WERI-Rb-1 (cell line): ENCODE measurements around the gene FSCB.

Experiments used
- DNase-seq: peaks from one replicate; pipeline ENCODE4 v3.0.0-alpha.2; 2020
- H3K27ac ChIP-seq: fragments of 250-450 bp; sonication (Bioruptor Pico); 2 replicates; pipeline ENCODE4 v1.5.1; 2020; ENCODE audit warnings: mild to moderate bottlenecking, moderate library complexity
- H3K27me3 ChIP-seq: fragments of 250-450 bp; sonication (Bioruptor Pico); 2 replicates; pipeline ENCODE4 v1.5.1; 2021; ENCODE audit warnings: mild to moderate bottlenecking, low read depth, moderate library complexity; ENCODE audit not compliant: insufficient read depth, severe bottlenecking
- H3K36me3 ChIP-seq: fragments of 250-450 bp; sonication (Bioruptor Pico); 2 replicates; pipeline ENCODE4 v1.5.1; 2020; ENCODE audit warnings: mild to moderate bottlenecking, moderate library complexity
- H3K4me3 ChIP-seq: 2 replicates; pipeline ENCODE4 v1.5.1; 2011; ENCODE audit warnings: low read depth, mild to moderate bottlenecking, control low read depth, low read length
- H3K9me3 ChIP-seq: fragments of 250-450 bp; sonication (Bioruptor Pico); 2 replicates; pipeline ENCODE4 v1.5.1; 2021; ENCODE audit warnings: mild to moderate bottlenecking, moderate library complexity; ENCODE audit not compliant: severe bottlenecking
- TF ChIP-seq, protein P1 (sequence below): IDR thresholded peaks from 2 replicates; pipeline ENCODE4 v1.5.1; 2011; ENCODE audit warnings: low read depth, mild to moderate bottlenecking, control low read depth, inconsistent platforms, low read length

Gene FSCB

DNA sequence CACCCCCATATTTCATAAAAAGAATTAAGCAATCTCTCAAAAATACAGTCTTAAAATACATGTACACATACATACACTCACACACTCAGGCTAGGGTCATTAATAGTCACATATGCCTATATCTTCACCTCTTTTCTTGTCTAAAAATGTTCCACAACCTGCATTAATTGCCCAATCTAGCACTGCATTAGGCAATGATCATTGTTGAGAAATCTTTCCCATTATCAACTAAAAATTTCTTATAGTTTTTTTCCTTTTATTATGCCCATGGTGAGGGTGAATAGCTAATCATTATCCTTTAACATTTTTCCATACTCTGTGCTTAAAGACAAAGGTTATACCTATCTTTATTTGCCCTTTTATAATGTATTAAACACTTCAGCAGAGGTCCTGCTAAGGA is 38.3 kb downstream of the FSCB start:
- H3K4me3 ChIP-seq = no peak overlapping the region
- peaks cover 4% of the 10 kb centered on the region for H3K27me3 ChIP-seq
- no peak overlapping the region for H3K27ac ChIP-seq
- TF ChIP-seq, protein P1, sequence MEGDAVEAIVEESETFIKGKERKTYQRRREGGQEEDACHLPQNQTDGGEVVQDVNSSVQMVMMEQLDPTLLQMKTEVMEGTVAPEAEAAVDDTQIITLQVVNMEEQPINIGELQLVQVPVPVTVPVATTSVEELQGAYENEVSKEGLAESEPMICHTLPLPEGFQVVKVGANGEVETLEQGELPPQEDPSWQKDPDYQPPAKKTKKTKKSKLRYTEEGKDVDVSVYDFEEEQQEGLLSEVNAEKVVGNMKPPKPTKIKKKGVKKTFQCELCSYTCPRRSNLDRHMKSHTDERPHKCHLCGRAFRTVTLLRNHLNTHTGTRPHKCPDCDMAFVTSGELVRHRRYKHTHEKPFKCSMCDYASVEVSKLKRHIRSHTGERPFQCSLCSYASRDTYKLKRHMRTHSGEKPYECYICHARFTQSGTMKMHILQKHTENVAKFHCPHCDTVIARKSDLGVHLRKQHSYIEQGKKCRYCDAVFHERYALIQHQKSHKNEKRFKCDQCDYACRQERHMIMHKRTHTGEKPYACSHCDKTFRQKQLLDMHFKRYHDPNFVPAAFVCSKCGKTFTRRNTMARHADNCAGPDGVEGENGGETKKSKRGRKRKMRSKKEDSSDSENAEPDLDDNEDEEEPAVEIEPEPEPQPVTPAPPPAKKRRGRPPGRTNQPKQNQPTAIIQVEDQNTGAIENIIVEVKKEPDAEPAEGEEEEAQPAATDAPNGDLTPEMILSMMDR = no peak
- no peaks in the 10 kb centered on the region for H3K36me3 ChIP-seq
- no peaks in the 10 kb centered on the region for H3K9me3 ChIP-seq
- DNase-seq = no peak

DNA sequence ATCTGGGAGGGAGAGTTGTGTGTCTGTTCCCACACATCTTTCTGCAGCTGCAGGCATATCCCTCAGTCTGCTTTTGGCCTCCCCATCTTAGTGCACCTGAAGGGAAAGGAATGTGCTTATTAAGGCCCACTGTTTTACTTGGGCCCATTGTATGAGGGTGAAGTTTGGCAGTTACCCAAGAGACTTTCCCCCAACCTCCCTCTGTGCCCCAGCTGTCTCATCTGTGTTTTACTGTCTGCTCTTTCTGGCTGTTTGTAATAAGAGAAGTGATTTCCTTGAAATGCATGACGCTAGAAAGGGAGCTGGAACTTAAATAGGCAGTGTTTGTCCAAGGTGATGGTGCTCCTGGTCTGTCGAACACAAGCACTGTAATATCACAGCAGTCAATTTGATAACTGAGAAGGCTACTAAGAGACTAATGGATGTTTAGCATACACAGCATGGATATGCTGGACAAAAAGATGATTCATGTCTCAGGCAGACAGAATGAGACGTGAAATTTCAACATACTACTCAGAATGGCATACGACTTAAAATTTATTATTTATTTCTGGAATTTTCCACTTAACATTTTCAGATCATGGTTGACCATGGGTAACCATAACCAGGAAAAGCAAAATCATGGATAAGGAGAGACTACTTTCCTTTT is 43.6 kb downstream of the FSCB start:
- H3K27ac ChIP-seq = no peak overlapping the region
- no peaks in the 10 kb centered on the region for H3K36me3 ChIP-seq
- H3K27me3 ChIP-seq = peaks cover 10% of the 10 kb centered on the region
- H3K9me3 ChIP-seq = no peaks in the 10 kb centered on the region
- no peak overlapping the region for H3K4me3 ChIP-seq
- TF ChIP-seq, protein P1 = no peak
- no peak for DNase-seq

DNA sequence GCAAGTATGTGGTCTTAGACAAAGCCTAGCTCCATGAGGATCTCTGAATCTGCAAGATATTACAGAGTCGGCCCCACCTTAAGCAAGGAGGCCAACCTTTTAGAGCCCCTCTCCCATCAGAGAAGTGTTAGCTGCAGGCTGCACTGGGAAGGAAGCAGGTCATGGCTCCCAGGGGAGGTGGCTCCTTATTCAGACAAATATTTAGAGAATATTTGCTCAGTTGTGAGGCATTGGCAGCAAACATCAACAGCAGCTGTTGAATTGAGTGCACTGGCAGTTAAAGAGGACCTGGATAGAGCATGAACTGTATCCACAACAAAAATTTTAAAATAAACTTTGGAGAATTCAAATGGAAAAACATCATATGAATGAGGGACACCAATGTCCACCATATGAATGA is 44.7 kb downstream of the FSCB start:
- Histone ChIP-seq H3K36me3 (no peaks in the 10 kb centered on the region), H3K27me3 (peaks cover 7% of the 10 kb centered on the region), H3K27ac (no peak overlapping the region), H3K4me3 (no peak overlapping the region), H3K9me3 (no peaks in the 10 kb centered on the region)
- TF ChIP-seq, protein P1 = no peak
- DNase-seq = no peak

DNA sequence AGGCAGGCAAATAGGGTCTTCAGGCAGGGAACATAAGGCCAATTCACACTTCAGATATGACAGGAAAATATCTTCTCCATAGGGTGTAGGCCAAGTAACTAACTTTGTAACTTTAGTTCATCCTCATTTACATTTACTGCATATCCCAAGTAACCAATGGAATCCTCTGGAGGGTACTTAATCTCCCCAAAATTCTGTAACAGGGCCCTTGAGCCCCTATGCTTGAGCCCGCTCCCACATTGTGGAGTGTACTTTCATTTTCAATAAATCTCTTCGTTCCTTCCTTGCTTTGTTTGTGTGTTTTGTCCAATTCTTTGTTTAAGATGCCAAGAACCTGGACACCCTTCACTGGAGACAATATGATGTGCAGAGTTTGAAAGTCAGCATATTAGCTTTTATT is 45.3 kb downstream of the FSCB start:
- H3K27ac ChIP-seq = no peak overlapping the region
- TF ChIP-seq, protein P1 = no peak
- peaks cover 8% of the 10 kb centered on the region for H3K27me3 ChIP-seq
- DNase-seq = no peak
- H3K9me3 ChIP-seq = no peaks in the 10 kb centered on the region
- H3K4me3 ChIP-seq = no peak overlapping the region
- H3K36me3 ChIP-seq = no peaks in the 10 kb centered on the region
